Hypothalamus (tissue), 51 donors: ENCODE data around the gene PTK7.

ENCODE experiments used
- DNase-seq, 51 donors: peaks; one replicate each; lab custom pipeline; 2025; lab: John Stamatoyannopoulos, UW

PTK7 gene

GRCh38 chr6:43196337-43196736 is 120.2 kb downstream of the PTK7 start:
- DNase-seq, result no peak

- no peak for DNase-seq
Observed at GRCh38 chr6:43199912-43200311, 123.8 kb downstream of the PTK7 start.

- no peak for DNase-seq
Observed at GRCh38 chr6:43200541-43200940, 124.4 kb downstream of the PTK7 start.

GRCh38 chr6:43202451-43202850 is 126.3 kb downstream of the PTK7 start:
- no peak for DNase-seq

GRCh38 chr6:43203029-43203717 is 127.1 kb downstream of the PTK7 start:
- no peak for DNase-seq

GRCh38 chr6:43203718-43204095 is 127.6 kb downstream of the PTK7 start:
- no peak for DNase-seq

- DNase-seq, result no peak
Observed at GRCh38 chr6:43204271-43205105, 128.4 kb downstream of the PTK7 start.

GRCh38 chr6:43205849-43206248 is 129.7 kb downstream of the PTK7 start:
- no peak for DNase-seq

GRCh38 chr6:43207286-43207685 is 131.2 kb downstream of the PTK7 start:
- DNase-seq, result no peak
